ENCODE measurements around the gene DNAJC21.
"Not testable (repeated sequence)": the region's sequence is repeated elsewhere in the genome, so short reads cannot be mapped to it uniquely, and the experiment has no call there.

DNAJC21 gene

GRCh38 chr5:34971655-34972054 is 42.3 kb downstream of the DNAJC21 start:
- H3K27me3 ChIP-seq (ENCODE audit: low read depth); in situ Hi-C loops (cut with MboI; ENCODE audit: low sequenced_read_pairs); DNase-seq (ENCODE audit: low spot score in 2 of 2); H3K4me3 ChIP-seq; H3K36me3 ChIP-seq (replicated peaks); H3K9me3 ChIP-seq; H3K4me1 ChIP-seq: not testable (repeated sequence)

GRCh38 chr5:34976347-34976746 is 47.0 kb downstream of the DNAJC21 start:
- in situ Hi-C loops (cut with MboI; ENCODE audit: low sequenced_read_pairs), result no loop called here

GRCh38 chr5:34977934-34978613 is 48.7 kb downstream of the DNAJC21 start:
- Histone ChIP-seq H3K4me1 (no peaks in the 10 kb centered on the region), H3K27me3 (ENCODE audit: low read depth) (no peaks in the 10 kb centered on the region), H3K4me3 (no peak overlapping the region), H3K36me3 (replicated peaks) (no peaks in the 10 kb centered on the region), H3K9me3 (no peaks in the 10 kb centered on the region)
- DNase-seq (ENCODE audit: low spot score in 2 of 2), result no peak
- in situ Hi-C loops (cut with MboI; ENCODE audit: low sequenced_read_pairs), result no loop called here

More at GRCh38 chr5:34976347-34976746, 47.0 kb downstream of the DNAJC21 start:
- H3K4me1 ChIP-seq, result no peaks in the 10 kb centered on the region
- no peaks in the 10 kb centered on the region for H3K9me3 ChIP-seq
- H3K36me3 ChIP-seq (replicated peaks), result no peaks in the 10 kb centered on the region
- no peaks in the 10 kb centered on the region for H3K27me3 ChIP-seq (ENCODE audit: low read depth)
- no peak for DNase-seq (ENCODE audit: low spot score in 2 of 2)
- H3K4me3 ChIP-seq, result no peak overlapping the region

GRCh38 chr5:34978681-34979080 is 49.3 kb downstream of the DNAJC21 start:
- no peaks in the 10 kb centered on the region for H3K36me3 ChIP-seq (replicated peaks)
- no peak for DNase-seq (ENCODE audit: low spot score in 2 of 2)
- no peaks in the 10 kb centered on the region for H3K27me3 ChIP-seq (ENCODE audit: low read depth)
- in situ Hi-C loops (cut with MboI; ENCODE audit: low sequenced_read_pairs), result no loop called here
- no peaks in the 10 kb centered on the region for H3K9me3 ChIP-seq
- no peak overlapping the region for H3K4me3 ChIP-seq
- no peaks in the 10 kb centered on the region for H3K4me1 ChIP-seq

GRCh38 chr5:34982823-34983222 is 53.5 kb downstream of the DNAJC21 start:
- no peak for DNase-seq (ENCODE audit: low spot score in 2 of 2)
- Histone ChIP-seq H3K4me3 (no peak overlapping the region), H3K27me3 (ENCODE audit: low read depth) (no peaks in the 10 kb centered on the region), H3K9me3 (peaks cover 3% of the 10 kb centered on the region; the same call in 1 of the 2 replicates), H3K36me3 (replicated peaks) (no peaks in the 10 kb centered on the region), H3K4me1 (no peaks in the 10 kb centered on the region)
- in situ Hi-C loops (cut with MboI; ENCODE audit: low sequenced_read_pairs), result no loop called here

GRCh38 chr5:34986965-34987364 is 57.6 kb downstream of the DNAJC21 start:
- no peaks in the 10 kb centered on the region for H3K27me3 ChIP-seq (ENCODE audit: low read depth)
- in situ Hi-C loops (cut with MboI; ENCODE audit: low sequenced_read_pairs), result no loop called here
- no peak for DNase-seq (ENCODE audit: low spot score in 2 of 2)
- H3K4me1 ChIP-seq, result peaks cover 3% of the 10 kb centered on the region; the same call in 1 of the 2 replicates
- no peaks in the 10 kb centered on the region for H3K36me3 ChIP-seq (replicated peaks)
- H3K4me3 ChIP-seq, result no peak overlapping the region
- H3K9me3 ChIP-seq, result peaks cover 3% of the 10 kb centered on the region; the same call in 1 of the 2 replicates

GRCh38 chr5:34991486-34992238 is 62.3 kb downstream of the DNAJC21 start:
- Histone ChIP-seq H3K9me3 (no peaks in the 10 kb centered on the region), H3K36me3 (replicated peaks) (no peaks in the 10 kb centered on the region), H3K4me3 (no peak overlapping the region), H3K4me1 (peaks cover 3% of the 10 kb centered on the region; the same call in 1 of the 2 replicates), H3K27me3 (ENCODE audit: low read depth) (peaks cover 12% of the 10 kb centered on the region)
- in situ Hi-C loops (cut with MboI; ENCODE audit: low sequenced_read_pairs), result no loop called here
- no peak for DNase-seq (ENCODE audit: low spot score in 2 of 2)

GRCh38 chr5:34993951-34994350 is 64.6 kb downstream of the DNAJC21 start:
- no peaks in the 10 kb centered on the region for H3K9me3 ChIP-seq
- peaks cover 3% of the 10 kb centered on the region; the same call in 1 of the 2 replicates for H3K4me1 ChIP-seq
- DNase-seq (ENCODE audit: low spot score in 2 of 2), result no peak
- in situ Hi-C loops (cut with MboI; ENCODE audit: low sequenced_read_pairs), result no loop called here
- no peaks in the 10 kb centered on the region for H3K36me3 ChIP-seq (replicated peaks)
- H3K4me3 ChIP-seq, result no peak overlapping the region
- H3K27me3 ChIP-seq (ENCODE audit: low read depth), result peaks cover 12% of the 10 kb centered on the region

GRCh38 chr5:34996261-34996660 is 66.9 kb downstream of the DNAJC21 start:
- H3K4me1 ChIP-seq, result no peaks in the 10 kb centered on the region
- H3K4me3 ChIP-seq, result no peak overlapping the region
- H3K36me3 ChIP-seq (replicated peaks), result no peaks in the 10 kb centered on the region
- DNase-seq (ENCODE audit: low spot score in 2 of 2), result no peak
- in situ Hi-C loops (cut with MboI; ENCODE audit: low sequenced_read_pairs), result no loop called here
- peaks cover 12% of the 10 kb centered on the region for H3K27me3 ChIP-seq (ENCODE audit: low read depth)
- H3K9me3 ChIP-seq, result no peaks in the 10 kb centered on the region

- Histone ChIP-seq H3K9me3 (no peaks in the 10 kb centered on the region), H3K36me3 (replicated peaks) (no peaks in the 10 kb centered on the region), H3K4me1 (no peaks in the 10 kb centered on the region), H3K4me3 (no peak overlapping the region), H3K27me3 (ENCODE audit: low read depth) (peaks cover 12% of the 10 kb centered on the region)
- no peak for DNase-seq (ENCODE audit: low spot score in 2 of 2)
- in situ Hi-C loops (cut with MboI; ENCODE audit: low sequenced_read_pairs), result no loop called here
These were observed 68.9 kb downstream of the DNAJC21 start for GRCh38 chr5:34998058-34998789.

GRCh38 chr5:35001842-35002241 is 72.5 kb downstream of the DNAJC21 start:
- 0 out of 2 replicates have a peak, but pooled peaks cover 7% of the 10 kb centered on the region for H3K27me3 ChIP-seq (ENCODE audit: low read depth)
- no peaks in the 10 kb centered on the region for H3K4me1 ChIP-seq
- H3K9me3 ChIP-seq, result no peaks in the 10 kb centered on the region
- no peak for DNase-seq (ENCODE audit: low spot score in 2 of 2)
- no peak overlapping the region for H3K4me3 ChIP-seq
- in situ Hi-C loops (cut with MboI; ENCODE audit: low sequenced_read_pairs), result loop anchor here (25.0 kb wide), 1 partner anchor 515 kb away; no protein-coding TSS in a partner anchor
- H3K36me3 ChIP-seq (replicated peaks), result no peaks in the 10 kb centered on the region

- in situ Hi-C loops (cut with MboI; ENCODE audit: low sequenced_read_pairs), result loop anchor here (25.0 kb wide), 1 partner anchor 515 kb away; no protein-coding TSS in a partner anchor
- H3K27me3 ChIP-seq (ENCODE audit: low read depth), result 0 out of 2 replicates have a peak, but pooled peaks cover 7% of the 10 kb centered on the region
- no peak overlapping the region for H3K4me3 ChIP-seq
- DNase-seq (ENCODE audit: low spot score in 2 of 2), result no peak
- H3K9me3 ChIP-seq, result no peaks in the 10 kb centered on the region
- H3K36me3 ChIP-seq (replicated peaks), result no peaks in the 10 kb centered on the region
- H3K4me1 ChIP-seq, result no peaks in the 10 kb centered on the region
These were observed 73.1 kb downstream of the DNAJC21 start for GRCh38 chr5:35002459-35002858.

- in situ Hi-C loops (cut with MboI; ENCODE audit: low sequenced_read_pairs), result loop anchor here (25.0 kb wide), 1 partner anchor 516 kb away; no protein-coding TSS in a partner anchor
- no peak overlapping the region for H3K4me3 ChIP-seq
- peak; percentile 44 to 75 for DNase-seq (ENCODE audit: low spot score in 2 of 2)
- H3K36me3 ChIP-seq (replicated peaks), result no peaks in the 10 kb centered on the region
- H3K9me3 ChIP-seq, result no peaks in the 10 kb centered on the region
- H3K27me3 ChIP-seq (ENCODE audit: low read depth), result 0 out of 2 replicates have a peak, but pooled peaks cover 7% of the 10 kb centered on the region
- no peaks in the 10 kb centered on the region for H3K4me1 ChIP-seq
These were observed 73.9 kb downstream of the DNAJC21 start for GRCh38 chr5:35003018-35003957.

Measured in HAP-1 (cell line).